HepG2 (cell line): ENCODE results near the gene CBLN3. TPM values are rescaled to one million over a fixed set of nuclear protein-coding genes. Genes with fewer than 3 reads are reported as not detected.

Experiments used
- ATAC-seq: fragments of 200-7000 bp; cut with Tn5 transposase; 3 replicates; pipeline ENCODE4 v1.9.1; 2020; ENCODE audit warnings: mild to moderate bottlenecking, moderate library complexity
- BruUV-seq: library from RNA; stranded (reverse); fragments of 400-500 nt; replicated peaks from 2 replicates; lab custom pipeline; 2021; lab: Mats Ljungman, UMichigan
- CTCF ChIA-PET: fragments of 300-600 bp; formaldehyde crosslinking; extraction: SDS; loops from one replicate; lab custom pipeline; 2021; ENCODE audit warnings: low total read pairs, inconsistent platforms, low intra/inter-chr PET ratio; lab: Yijun Ruan, JAX
- POLR2A ChIA-PET: fragments of 350-600 bp; sonication (Branson Sonifier 250); formaldehyde crosslinking; loops from one replicate; lab custom pipeline; 2020; ENCODE audit warnings: antibody characterized with exemption, inconsistent platforms; lab: Yijun Ruan, JAX
- DNase-seq: peaks from one replicate; pipeline ENCODE4 v3.0.0-alpha.2; 2015; ENCODE audit warnings: low spot score
- FAIRE-seq: peaks from 3 replicates; lab custom pipeline; 2011; peaks lifted over from hg19 to GRCh38; lab: Jason Lieb, UNC
- H2AFZ ChIP-seq: one replicate; pipeline ENCODE4 v1.6.1; 2011; ENCODE audit warnings: low read length, inconsistent platforms
- H3K27ac ChIP-seq: fragments of 300-600 bp; 3 replicates; pipeline ENCODE4 v1.8.0; 2011; ENCODE audit warnings: mixed run types, mild to moderate bottlenecking, mixed read lengths, low read length, inconsistent platforms; ENCODE audit not compliant: insufficient read depth; ENCODE audit errors: extremely low read length
- H3K27me3 ChIP-seq, 2 experiments: fragments of 200-600 bp in 1 of 2; 2 replicates in 1 of 2; 3 replicates in 1 of 2; pipeline versions ENCODE4 v1.6.0 to v1.8.0; 2011; ENCODE audit warnings: low read length in 2 of 2, mild to moderate bottlenecking in 2 of 2, moderate library complexity in 2 of 2, inconsistent platforms in 1 of 2; ENCODE audit not compliant: insufficient read depth in 2 of 2, control insufficient read depth in 1 of 2
- H3K36me3 ChIP-seq, 2 experiments: fragments of 200-600 bp in 1 of 2; replicated peaks in 1 of 2; 2 replicates in 1 of 2; 3 replicates in 1 of 2; pipeline versions ENCODE4 v1.5.1 to v1.8.0; 2011; ENCODE audit warnings: low read length in 2 of 2, inconsistent platforms in 1 of 2; ENCODE audit not compliant: insufficient read depth in 2 of 2, control insufficient read depth in 1 of 2
- H3K4me1 ChIP-seq: 2 replicates; pipeline ENCODE4 v1.5.1; 2012; ENCODE audit warnings: low read length, inconsistent platforms; ENCODE audit not compliant: insufficient read depth
- H3K4me2 ChIP-seq: 2 replicates; pipeline ENCODE4 v1.6.0; 2011; ENCODE audit warnings: low read depth, low read length, inconsistent platforms
- H3K4me3 ChIP-seq, 3 experiments: fragments of 200-600 bp in 1 of 3; sonication (generic), shearing (Covaris generic) in 1 of 3; replicated peaks in 1 of 3; 2 replicates each; pipeline ENCODE4 v1.5.1; 2011 to 2016; ENCODE audit warnings: low read length in 3 of 3, inconsistent platforms in 2 of 3, low read depth in 2 of 3, mild to moderate bottlenecking in 2 of 3, control low read depth in 1 of 3, mixed read lengths in 1 of 3; ENCODE audit not compliant: insufficient read depth in 1 of 3
- H3K79me2 ChIP-seq: one replicate; pipeline ENCODE4 v1.6.1; 2011; ENCODE audit warnings: low read length, inconsistent platforms; ENCODE audit not compliant: insufficient read depth
- H3K9ac ChIP-seq: 2 replicates; pipeline ENCODE4 v1.6.0; 2011; ENCODE audit warnings: mild to moderate bottlenecking, low read depth, low read length, inconsistent platforms; ENCODE audit not compliant: insufficient read depth
- H3K9me3 ChIP-seq: 2 replicates; pipeline ENCODE4 v1.5.1; 2012; ENCODE audit warnings: mild to moderate bottlenecking, low read length
- H4K20me1 ChIP-seq: 2 replicates; pipeline ENCODE4 v1.6.0; 2011; ENCODE audit warnings: inconsistent platforms, mild to moderate bottlenecking, low read length, moderate library complexity; ENCODE audit not compliant: insufficient read depth
- ATF7 ChIP-seq, 2 experiments: fragments of 450-650 bp in 1 of 2; sonication (generic) in 1 of 2; formaldehyde crosslinking in 1 of 2; IDR thresholded peaks; 2 replicates each; pipeline versions ENCODE4 v1.4.0 to v1.6.1; 2016 to 2020; ENCODE audit warnings: antibody characterized with exemption in 1 of 2, mild to moderate bottlenecking in 1 of 2, missing genetic modification reagents in 1 of 2
- CEBPB ChIP-seq: IDR thresholded peaks from 2 replicates; pipeline ENCODE4 v1.6.1; 2011; ENCODE audit warnings: low read depth, low read length, improper control_type of control experiment, borderline replicate concordance
- CREB1 ChIP-seq, 2 experiments: fragments of 450-650 bp in 1 of 2; IDR thresholded peaks; 2 replicates each; pipeline ENCODE4 v1.6.1; 2016 to 2017; ENCODE audit warnings: control low read depth in 1 of 2, mild to moderate bottlenecking in 1 of 2, missing compliant biosample characterization in 1 of 2, missing genetic modification characterization in 1 of 2
- ZNF510 ChIP-seq: sonication (generic); formaldehyde crosslinking; IDR thresholded peaks from 2 replicates; pipeline ENCODE4 v1.4.0; 2020; ENCODE audit warnings: low read depth, mild to moderate bottlenecking, missing genetic modification reagents
- ZNF761 ChIP-seq: sonication (generic); formaldehyde crosslinking; conservative IDR thresholded peaks from 2 replicates; pipeline ENCODE4 v1.4.0; 2020; ENCODE audit warnings: mild to moderate bottlenecking, missing genetic modification reagents
- ZZZ3 ChIP-seq: sonication (generic); formaldehyde crosslinking; IDR thresholded peaks from 2 replicates; pipeline ENCODE4 v1.4.0; 2020; ENCODE audit warnings: missing genetic modification reagents, mild to moderate bottlenecking, borderline replicate concordance
- WGBS: methylation state at CpG from one replicate; pipeline ENCODE4 v1.1.6; 2017; ENCODE audit warnings: low lambda C conversion rate; 5-methylcytosine and 5-hydroxymethylcytosine counted together
- in situ Hi-C: cut with HindIII; loops from 2 replicates; pipeline ENCODE4 v1.10.0; 2017; ENCODE audit warnings: low pct_unique_long_range_greater_than_20kb; ENCODE audit not compliant: extremely low pct_ligation_motif_present
- intact Hi-C: fragments of 100-400 bp; cut with micrococcal nuclease; formaldehyde crosslinking; loops from one replicate; pipeline ENCODE4 v1.10.0; 2022; ENCODE audit not compliant: unreplicated experiment
- polyA plus RNA-seq, 8 experiments: library from polyadenylated mRNA; depleted of rRNA in 3 of 8; stranded (reverse) in 7 of 8; unstranded in 1 of 8; fragments of >200 nt; fragmentation: Illumina TruSeq in 4 of 8; extraction: Trizol in 4 of 8; gene quantifications; 2 replicates each; pipeline versions ENCODE4 v1.2.1 to v1.2.3, GENCODE V29; 2011 to 2016; ENCODE audit warnings: low read depth in 4 of 8, missing spikeins in 1 of 8, mixed read lengths in 1 of 8; ENCODE audit not compliant: insufficient read depth in 1 of 8
- total RNA-seq, 5 experiments: library from RNA; depleted of rRNA; stranded (reverse); fragments of >200 nt; fragmentation: Illumina TruSeq; extraction: Trizol; gene quantifications; 2 replicates each; pipeline ENCODE4 v1.2.3, GENCODE V29; 2016; ENCODE audit warnings: low read depth in 1 of 5

CBLN3 gene
- total and polyA plus RNA-seq, 2 of the 13 experiments (the other 11 are each of a cell fraction or from before 2014, with no cell fraction given), result 0.66 to 0.98 TPM

DNA sequence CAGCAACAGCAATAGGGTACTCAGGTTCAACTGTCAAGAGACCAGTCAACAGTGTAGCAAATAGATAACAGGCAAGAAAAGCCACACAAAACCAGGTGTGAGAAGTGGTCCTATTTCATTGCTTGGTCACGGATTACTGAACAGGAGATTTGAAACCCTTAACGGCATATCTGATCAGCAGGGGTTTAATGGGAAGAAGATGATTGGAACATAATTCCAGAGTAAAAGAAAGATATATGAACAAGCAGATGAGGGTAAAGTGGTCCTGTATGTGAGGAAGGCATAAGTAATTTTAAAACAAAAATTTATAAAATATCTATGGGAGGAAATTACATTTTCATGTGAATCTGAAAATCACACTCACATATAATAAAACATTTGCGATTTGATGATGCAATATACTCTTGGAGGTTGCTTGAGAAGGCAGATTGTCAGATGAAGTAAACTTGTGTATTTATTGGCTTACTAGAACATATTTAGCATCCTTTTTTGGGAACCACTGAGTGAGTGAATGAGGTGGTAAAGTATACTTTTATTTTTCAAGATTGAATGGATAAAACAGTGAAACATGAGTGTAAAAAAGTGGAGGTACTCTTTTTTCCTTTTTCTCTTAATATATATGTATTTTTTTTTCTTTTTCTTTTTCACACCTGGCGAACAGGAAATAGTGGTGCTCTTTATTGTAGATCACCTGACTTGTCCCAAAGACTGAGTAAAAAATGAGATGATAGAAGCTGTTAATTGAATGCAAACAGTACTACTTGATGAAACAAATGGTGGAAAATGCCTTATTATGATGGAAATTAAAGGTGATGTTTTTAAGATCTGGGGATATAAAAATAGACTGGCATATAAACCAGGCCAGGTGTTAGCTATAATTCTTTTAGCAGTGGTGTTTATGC, 34.7 kb upstream of the CBLN3 start:
- BruUV-seq, result no TSS peak
- no peak overlapping the region for H3K4me3 ChIP-seq
- H3K27me3 ChIP-seq, result no peaks in the 10 kb centered on the region
- H3K79me2 ChIP-seq, result no peaks in the 10 kb centered on the region
- ATAC-seq, result no peak
- intact Hi-C loops, result no loop called here
- 66% methylated on average over 4 of the region's 4 CpGs for WGBS
- POLR2A ChIA-PET, result no interaction called here
- no peaks in the 10 kb centered on the region for H3K36me3 ChIP-seq
- TF ChIP-seq ZNF761 (CRISPR knock-in tag), result no peak
- TF ChIP-seq ATF7 (IDR thresholded peaks at IDR 0.05), result peak; percentile 71
- no peak for TF ChIP-seq ATF7 (CRISPR knock-in tag; IDR thresholded peaks at IDR 0.05)
- TF ChIP-seq CEBPB, result peak; percentile 29; the same call in 1 of the 2 replicates
- TF ChIP-seq ZNF510, result no peak
- no peak overlapping the region for H2AFZ ChIP-seq
- no peak overlapping the region for H3K9ac ChIP-seq
- in situ Hi-C loops, result no loop called here
- no peak overlapping the region for H3K4me2 ChIP-seq
- no peaks in the 10 kb centered on the region for H4K20me1 ChIP-seq
- H3K4me1 ChIP-seq, result no peaks in the 10 kb centered on the region
- no peak overlapping the region for H3K27ac ChIP-seq
- FAIRE-seq, result no peak
- CTCF ChIA-PET, result no interaction called here
- DNase-seq, result no peak
- H3K9me3 ChIP-seq, result no peaks in the 10 kb centered on the region

DNA sequence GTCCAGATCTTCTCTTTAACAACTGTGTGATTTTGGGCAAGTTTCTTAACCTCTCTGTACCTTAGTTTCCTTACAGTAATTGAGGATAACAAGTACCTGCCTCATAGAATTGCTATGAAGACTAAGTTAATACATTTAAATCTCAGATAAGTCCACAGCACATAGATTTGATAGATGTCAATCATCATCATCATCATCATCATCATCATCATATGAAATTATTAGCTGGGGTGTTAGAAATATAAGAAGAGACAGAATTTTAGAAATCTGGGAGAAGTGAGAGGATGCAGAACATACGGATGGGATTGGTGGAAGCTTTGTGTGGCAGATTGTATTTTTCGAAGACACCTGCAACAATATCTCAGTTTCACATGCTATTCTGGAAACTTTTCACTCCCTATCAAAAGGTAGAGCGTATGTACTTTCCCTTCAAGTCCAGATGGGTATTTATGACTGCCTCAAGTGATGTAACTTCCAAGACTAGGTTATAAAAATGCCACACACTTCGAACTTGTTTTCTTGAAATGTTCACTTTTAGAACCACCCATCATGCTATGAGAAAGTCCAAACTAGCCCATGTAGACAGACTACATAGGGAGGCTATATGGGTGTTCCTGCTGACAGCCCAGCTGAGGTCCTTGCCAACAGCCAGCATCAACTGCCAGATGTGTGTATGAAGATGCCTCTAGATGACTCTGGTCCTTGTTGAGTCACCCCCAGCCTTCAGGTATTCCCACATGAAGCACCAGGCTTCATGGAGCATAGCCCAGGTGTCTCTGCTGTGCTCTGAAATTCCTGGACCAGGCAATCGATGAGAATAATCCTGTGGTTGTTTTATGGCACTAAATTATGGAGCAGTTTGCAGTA, 33.8 kb upstream of the CBLN3 start:
- in situ Hi-C loops, result no loop called here
- peaks cover 2 to 5% of the 10 kb centered on the region in 2 experiments; a peak in 2 of 5 replicates for H3K36me3 ChIP-seq
- H3K27ac ChIP-seq, result no peak overlapping the region
- H3K27me3 ChIP-seq, result no peaks in the 10 kb centered on the region
- H3K4me2 ChIP-seq, result no peak overlapping the region
- POLR2A ChIA-PET, result no interaction called here
- no peak overlapping the region for H3K4me3 ChIP-seq
- DNase-seq (no peak), ATAC-seq (no peak), FAIRE-seq (no peak)
- no peaks in the 10 kb centered on the region for H3K79me2 ChIP-seq
- CTCF ChIA-PET, result no interaction called here
- H4K20me1 ChIP-seq, result no peaks in the 10 kb centered on the region
- TF ChIP-seq ZZZ3 (CRISPR knock-in tag) (no peak), CREB1 (IDR thresholded peaks at IDR 0.05) (peak; percentile 68), CREB1 (CRISPR knock-in tag; IDR thresholded peaks at IDR 0.05) (no peak)
- no peak overlapping the region for H2AFZ ChIP-seq
- 32% methylated on average over 5 of the region's 5 CpGs for WGBS
- H3K9me3 ChIP-seq, result no peaks in the 10 kb centered on the region
- no peak overlapping the region for H3K9ac ChIP-seq
- no peaks in the 10 kb centered on the region for H3K4me1 ChIP-seq
- intact Hi-C loops, result no loop called here
- BruUV-seq, result no TSS peak
